BJ (cell line): ENCODE results near the gene EXD3. TPM values are rescaled to one million over a fixed set of nuclear protein-coding genes. Genes with fewer than 3 reads are reported as not detected.
"Not testable (repeated sequence)": the region's sequence is repeated elsewhere in the genome, so short reads cannot be mapped to it uniquely, and the experiment has no call there.

ENCODE experiments used
- CTCF ChIA-PET: fragments of 350-600 bp; formaldehyde crosslinking; extraction: SDS; loops from one replicate; lab custom pipeline; 2021; ENCODE audit warnings: antibody characterized with exemption, inconsistent platforms; lab: Yijun Ruan, JAX
- POLR2A ChIA-PET: fragments of 300-600 bp; sonication (Branson Sonifier 250); formaldehyde crosslinking; extraction: SDS; loops from one replicate; lab custom pipeline; 2021; ENCODE audit warnings: antibody characterized with exemption; lab: Charles Lee
- DNase-seq: peaks from one replicate; pipeline ENCODE4 v3.0.0-alpha.2; 2011; ENCODE audit warnings: low read depth
- H3K27me3 ChIP-seq: 2 replicates; pipeline ENCODE4 v1.6.0; 2011; ENCODE audit warnings: low read length; ENCODE audit not compliant: control insufficient read depth, insufficient read depth
- H3K36me3 ChIP-seq: 2 replicates; pipeline ENCODE4 v1.5.1; 2011; ENCODE audit warnings: low read length; ENCODE audit not compliant: control insufficient read depth, insufficient read depth
- H3K4me3 ChIP-seq: 2 replicates; pipeline ENCODE4 v1.5.1; 2011; ENCODE audit warnings: low read depth, mild to moderate bottlenecking, control low read depth, low read length
- polyA plus RNA-seq: library from polyadenylated mRNA; depleted of rRNA; stranded (reverse); fragments of >200 nt; gene quantifications from 2 replicates; pipeline ENCODE4 v1.2.3, GENCODE V29; 2011
- TF ChIP-seq, protein P1 (sequence below): IDR thresholded peaks from 2 replicates; pipeline ENCODE4 v1.5.1; 2011; ENCODE audit warnings: low read depth, mild to moderate bottlenecking, control low read depth, inconsistent platforms, low read length, moderate library complexity; ENCODE audit not compliant: insufficient read depth

Gene EXD3
- polyA plus RNA-seq, 1 experiment: 5.4 TPM

DNA sequence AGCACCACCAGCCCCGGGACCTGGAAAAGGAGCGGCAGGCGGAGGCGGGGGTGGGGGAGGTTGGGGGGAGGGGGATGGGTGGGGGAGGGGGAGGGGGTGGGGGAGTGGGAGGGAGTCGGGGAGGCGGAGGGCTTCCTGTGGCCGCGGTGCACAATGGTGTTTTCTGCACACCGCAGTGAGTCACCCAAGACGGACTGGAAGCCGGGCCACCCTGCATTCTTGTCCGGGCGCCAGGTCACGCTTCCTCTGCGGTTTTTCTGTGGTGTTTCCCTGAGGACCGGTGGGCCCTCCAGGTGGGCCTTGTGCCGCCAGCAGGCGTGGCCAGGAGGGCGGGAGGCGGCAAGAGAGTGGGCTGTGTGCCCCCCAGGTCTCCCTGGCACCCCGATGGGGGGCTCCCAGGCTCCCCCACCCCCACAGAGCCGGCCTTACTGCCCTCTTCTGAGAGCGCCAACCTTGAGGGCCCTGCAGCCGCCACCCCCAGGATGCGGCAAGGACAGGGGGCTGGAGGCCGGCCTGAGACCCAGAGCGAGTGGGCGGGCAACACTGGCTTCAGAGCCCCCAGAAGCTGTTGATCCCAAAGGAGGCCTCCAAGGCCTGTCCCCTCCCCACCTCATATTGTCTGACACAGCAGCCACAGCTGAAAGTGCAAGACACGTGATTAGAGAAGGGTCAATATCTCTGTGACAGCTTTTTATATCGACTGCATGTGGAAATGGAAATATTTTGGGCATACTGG, 11.1 kb downstream of the EXD3 start:
- peak; percentile 51 for DNase-seq
- Histone ChIP-seq H3K4me3 (no peak overlapping the region), H3K27me3 (no peaks in the 10 kb centered on the region), H3K36me3 (no peaks in the 10 kb centered on the region)
- CTCF ChIA-PET: interaction anchor here (1.3 to 2.1 kb wide), 4 partner anchors 11 to 110 kb away, joined by 3 to 9 read pairs (median 4); partner anchors contain the start of genes EXD3 and NRARP
- POLR2A ChIA-PET: no interaction called here
- TF ChIP-seq, protein P1, sequence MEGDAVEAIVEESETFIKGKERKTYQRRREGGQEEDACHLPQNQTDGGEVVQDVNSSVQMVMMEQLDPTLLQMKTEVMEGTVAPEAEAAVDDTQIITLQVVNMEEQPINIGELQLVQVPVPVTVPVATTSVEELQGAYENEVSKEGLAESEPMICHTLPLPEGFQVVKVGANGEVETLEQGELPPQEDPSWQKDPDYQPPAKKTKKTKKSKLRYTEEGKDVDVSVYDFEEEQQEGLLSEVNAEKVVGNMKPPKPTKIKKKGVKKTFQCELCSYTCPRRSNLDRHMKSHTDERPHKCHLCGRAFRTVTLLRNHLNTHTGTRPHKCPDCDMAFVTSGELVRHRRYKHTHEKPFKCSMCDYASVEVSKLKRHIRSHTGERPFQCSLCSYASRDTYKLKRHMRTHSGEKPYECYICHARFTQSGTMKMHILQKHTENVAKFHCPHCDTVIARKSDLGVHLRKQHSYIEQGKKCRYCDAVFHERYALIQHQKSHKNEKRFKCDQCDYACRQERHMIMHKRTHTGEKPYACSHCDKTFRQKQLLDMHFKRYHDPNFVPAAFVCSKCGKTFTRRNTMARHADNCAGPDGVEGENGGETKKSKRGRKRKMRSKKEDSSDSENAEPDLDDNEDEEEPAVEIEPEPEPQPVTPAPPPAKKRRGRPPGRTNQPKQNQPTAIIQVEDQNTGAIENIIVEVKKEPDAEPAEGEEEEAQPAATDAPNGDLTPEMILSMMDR: no peak

DNA sequence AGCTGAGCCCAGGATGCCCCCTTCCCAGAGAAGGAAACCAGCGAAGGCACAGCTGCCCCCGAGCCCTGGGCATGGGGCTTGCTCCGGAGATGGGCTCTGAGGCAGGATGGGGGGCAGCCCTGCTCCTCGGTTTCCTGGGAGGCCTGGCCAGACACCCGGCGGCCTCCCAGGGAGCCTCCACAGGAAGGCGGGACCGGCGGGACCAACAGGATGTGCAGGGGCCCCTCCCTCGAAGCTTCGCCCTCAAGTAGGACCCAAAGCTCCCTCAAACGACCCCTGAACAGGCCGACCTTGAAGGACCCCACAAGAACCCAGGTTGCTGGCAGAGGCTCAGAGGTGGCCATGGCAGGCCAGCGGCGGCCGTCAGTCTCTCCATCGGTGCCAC, 11.7 kb downstream of the EXD3 start:
- no peaks in the 10 kb centered on the region for H3K36me3 ChIP-seq
- ChIA-PET CTCF (interaction anchor here (1.4 to 2.1 kb wide), 2 partner anchors 11 to 109 kb away, joined by 6 to 9 read pairs; partner anchors contain the start of genes EXD3 and NRARP), POLR2A (interaction anchor here (0.5 kb wide), 1 partner anchor 134 kb away, joined by 3 read pairs; the partner anchor contains the start of gene TOR4A)
- H3K27me3 ChIP-seq: no peaks in the 10 kb centered on the region
- no peak for DNase-seq
- TF ChIP-seq, protein P1: no peak
- H3K4me3 ChIP-seq: no peak overlapping the region

DNA sequence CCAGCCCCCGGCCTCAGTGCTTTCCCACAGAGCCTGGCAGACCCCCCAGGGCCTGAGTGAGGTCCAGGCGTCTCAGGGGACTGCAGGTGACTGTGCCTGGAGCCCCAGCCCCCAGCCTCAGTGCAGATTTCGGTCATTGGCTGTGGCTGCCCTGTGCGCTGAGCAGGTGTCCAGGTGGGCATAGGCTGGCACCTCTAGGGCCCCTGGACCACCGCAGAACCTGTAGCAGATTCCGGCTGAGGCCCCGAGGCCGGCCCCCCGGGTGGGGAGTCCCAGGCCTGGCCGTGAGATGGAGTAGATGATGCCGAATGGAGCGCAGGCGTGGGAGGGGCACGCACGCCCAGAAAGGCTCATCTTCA, 12.1 kb downstream of the EXD3 start:
- no peaks in the 10 kb centered on the region for H3K27me3 ChIP-seq
- no peak for DNase-seq
- TF ChIP-seq, protein P1: no peak
- POLR2A ChIA-PET: interaction anchor here (0.5 kb wide), 1 partner anchor 133 kb away, joined by 3 read pairs; the partner anchor contains the start of gene TOR4A
- no peaks in the 10 kb centered on the region for H3K36me3 ChIP-seq
- H3K4me3 ChIP-seq: no peak overlapping the region
- CTCF ChIA-PET: interaction anchor here (1.4 kb wide), 1 partner anchor 109 kb away, joined by 6 read pairs; the partner anchor contains the start of gene NRARP

DNA sequence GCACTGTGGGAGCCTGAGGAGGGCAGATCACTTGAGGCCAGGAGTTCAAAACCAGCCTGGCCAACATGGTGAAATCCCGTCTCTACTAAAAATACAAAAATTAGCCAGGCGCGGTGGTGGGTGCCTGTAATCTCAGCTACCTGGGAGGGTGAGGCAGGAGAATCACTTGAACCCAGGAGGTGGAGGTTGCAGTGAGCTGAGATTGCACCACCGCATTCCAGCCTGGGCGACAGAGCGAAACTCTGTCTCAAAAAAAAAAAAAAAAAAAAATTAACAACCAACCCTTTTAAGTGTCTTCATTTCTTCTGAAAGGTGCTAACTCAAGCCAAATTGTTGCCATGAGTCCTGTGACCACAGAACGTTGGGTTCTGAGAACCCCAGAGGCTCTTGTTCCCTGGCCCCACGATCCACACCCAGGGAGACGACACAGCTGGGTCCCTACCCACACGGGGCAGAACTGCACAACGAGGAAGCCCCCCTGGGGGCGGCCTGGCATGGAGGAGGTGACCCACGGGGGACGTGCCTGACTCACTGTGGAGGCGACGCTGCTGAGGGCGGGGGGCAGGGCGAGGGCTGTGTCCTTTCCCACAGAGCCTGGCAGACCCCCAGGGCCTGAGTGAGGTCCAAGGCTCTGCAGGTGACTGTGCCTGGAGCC, 12.6 kb downstream of the EXD3 start:
- POLR2A ChIA-PET: interaction anchor here (0.5 kb wide), 1 partner anchor 133 kb away, joined by 3 read pairs; the partner anchor contains the start of gene TOR4A

DNA sequence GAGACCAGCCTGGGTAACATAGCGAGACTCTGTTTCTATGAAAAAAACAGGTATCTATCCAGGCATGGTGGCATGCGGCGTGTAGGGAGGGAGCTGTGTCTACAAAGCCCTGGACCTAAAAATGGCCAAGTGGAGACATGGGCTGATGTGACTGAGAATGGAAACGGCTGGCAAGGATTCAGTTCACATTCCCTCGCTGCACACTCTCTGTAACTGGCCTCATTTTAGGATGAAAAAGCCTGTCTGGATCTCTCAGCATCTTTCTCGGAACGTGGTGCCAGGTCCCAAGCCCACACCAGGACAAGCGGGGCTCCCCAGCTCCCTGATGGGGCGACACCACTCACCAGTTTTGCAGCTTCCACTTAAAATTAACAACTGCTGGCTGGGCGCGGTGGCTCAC, 13.4 kb downstream of the EXD3 start:
- DNase-seq: no peak
- H3K4me3 ChIP-seq: no peak overlapping the region
- H3K27me3 ChIP-seq: no peaks in the 10 kb centered on the region
- H3K36me3 ChIP-seq: no peaks in the 10 kb centered on the region
- TF ChIP-seq, protein P1: no peak
- ChIA-PET CTCF (interaction anchor here (1.1 to 2.1 kb wide), 2 partner anchors 108 to 117 kb away, joined by 3 to 10 read pairs; partner anchors contain the start of gene NRARP), POLR2A (no interaction called here)

More for the DNA sequence above, 12.6 kb downstream of the EXD3 start:
- H3K27me3 ChIP-seq, DNase-seq, H3K4me3 ChIP-seq, H3K36me3 ChIP-seq: not testable (repeated sequence)
- CTCF ChIA-PET: interaction anchor here (1.4 kb wide), 1 partner anchor 108 kb away, joined by 6 read pairs; the partner anchor contains the start of gene NRARP
